ENCODE results near the gene QRSL1. TPM values are rescaled to one million over a fixed set of nuclear protein-coding genes. Genes with fewer than 3 reads are reported as not detected.

The QRSL1 gene
- total and polyA plus RNA-seq, 2 experiments from 2014 or later = 18.4 to 19.3 TPM

GRCh38 chr6:106702451-106703110, 73.2 kb downstream of the QRSL1 start:
- Histone ChIP-seq H3K27ac (ENCODE audit: low read depth) (no peak overlapping the region), H3K36me3 (ENCODE audit: insufficient read depth) (no peaks in the 10 kb centered on the region; the same call in 1 of the 2 replicates), H3K4me2 (no peak overlapping the region), H4K20me1 (replicated peaks; ENCODE audit: insufficient read depth) (no peaks in the 10 kb centered on the region), H3K4me3 (no peak overlapping the region), H3K79me2 (replicated peaks; ENCODE audit: insufficient read depth) (no peaks in the 10 kb centered on the region), H3F3A (replicated peaks; ENCODE audit: low read depth) (no peaks in the 10 kb centered on the region), H3K27me3 (ENCODE audit: insufficient read depth) (no peaks in the 10 kb centered on the region), H2AFZ (peak overlapping the region; percentile 56), H3K9me2 (ENCODE audit: insufficient read depth) (0 out of 2 replicates have a peak, but pooled peaks cover 8% of the 10 kb centered on the region), H3K4me1 (ENCODE audit: insufficient read depth) (peaks cover 12% of the 10 kb centered on the region)
- H3K4me3 Mint-ChIP-seq = no peak overlapping the region
- DNase-seq (ENCODE audit: low spot score) (no peak), ATAC-seq (no peak)
- H3K27ac Mint-ChIP-seq = no peak overlapping the region
- H3K36me3 Mint-ChIP-seq (ENCODE audit: low read depth) = peaks cover 26% of the 10 kb centered on the region
- no peak for TF ChIP-seq EZH2phosphoT487 (IDR thresholded peaks at IDR 0.05; ENCODE audit: unreplicated experiment)
- no peak for TF ChIP-seq ETS1 (IDR thresholded peaks at IDR 0.05)
- TF ChIP-seq ZNF114 (CRISPR knock-in tag; IDR thresholded peaks at IDR 0.05) = no peak
- TF ChIP-seq NANOG (IDR thresholded peaks at IDR 0.05; ENCODE audit: borderline replicate concordance) = no peak
- no peak for TF ChIP-seq CTCF (conservative IDR thresholded peaks at IDR 0.05; ENCODE audit: low read depth in 2 of 2)
- TF ChIP-seq CREB1 (CRISPR knock-in tag; IDR thresholded peaks at IDR 0.05; ENCODE audit: low read depth) = no peak
- TF ChIP-seq ZNF462 (CRISPR knock-in tag; IDR thresholded peaks at IDR 0.05) = no peak
- TF ChIP-seq REST (IDR thresholded peaks at IDR 0.05; ENCODE audit: unreplicated experiment) = no peak
- TF ChIP-seq POLR2AphosphoS5 (IDR thresholded peaks at IDR 0.05; ENCODE audit: low read depth) = no peak
- no peak for TF ChIP-seq STAT1 (IDR thresholded peaks at IDR 0.05; ENCODE audit: unreplicated experiment)
- no peak for TF ChIP-seq EZH2 (IDR thresholded peaks at IDR 0.05; ENCODE audit: low read depth, unreplicated experiment)
- no peak for TF ChIP-seq ZNF331 (CRISPR knock-in tag; IDR thresholded peaks at IDR 0.05; ENCODE audit: low read depth)
- no peak for TF ChIP-seq JUNB (IDR thresholded peaks at IDR 0.05; ENCODE audit: unreplicated experiment)
- H3K4me1 Mint-ChIP-seq = peaks cover 11% of the 10 kb centered on the region
- peaks cover 39% of the 10 kb centered on the region for H3K9me3 Mint-ChIP-seq
- peaks cover 8% of the 10 kb centered on the region for H3K27me3 Mint-ChIP-seq (ENCODE audit: insufficient read depth, low read depth, poor library complexity)
